ENCODE results near the gene NFIA.

- no peak for TF ChIP-seq CTCF (conservative IDR thresholded peaks at IDR 0.05 in 1 of 2, IDR thresholded peaks at IDR 0.05 in 1 of 2; ENCODE audit: low read depth in 1 of 2, low read length in 2 of 2)
- no peak for TF ChIP-seq EZH2 (IDR thresholded peaks at IDR 0.05; ENCODE audit: low read length, missing control alignments)
Observed at GRCh38 chr1:61051443-61051718, 31.0 kb upstream of the NFIA start.

Data from fibroblast of lung (primary cell).